K562 treated with DMSO at 1 percent for 24 hours (cell line): ENCODE measurements around the gene TTK. TPM values are rescaled to one million over a fixed set of nuclear protein-coding genes. Genes with fewer than 3 reads are reported as not detected.

Source experiments
- total RNA-seq: library from RNA; unstranded; fragments of 300-600 nt; gene quantifications from 2 replicates; pipeline ENCODE4 v1.2.3, GENCODE V29; 2022; ENCODE audit warnings: low read depth; ENCODE audit not compliant: insufficient read depth

The TTK gene
- 14.9 and 26.9 TPM in 2 replicates for total RNA-seq

DNA sequence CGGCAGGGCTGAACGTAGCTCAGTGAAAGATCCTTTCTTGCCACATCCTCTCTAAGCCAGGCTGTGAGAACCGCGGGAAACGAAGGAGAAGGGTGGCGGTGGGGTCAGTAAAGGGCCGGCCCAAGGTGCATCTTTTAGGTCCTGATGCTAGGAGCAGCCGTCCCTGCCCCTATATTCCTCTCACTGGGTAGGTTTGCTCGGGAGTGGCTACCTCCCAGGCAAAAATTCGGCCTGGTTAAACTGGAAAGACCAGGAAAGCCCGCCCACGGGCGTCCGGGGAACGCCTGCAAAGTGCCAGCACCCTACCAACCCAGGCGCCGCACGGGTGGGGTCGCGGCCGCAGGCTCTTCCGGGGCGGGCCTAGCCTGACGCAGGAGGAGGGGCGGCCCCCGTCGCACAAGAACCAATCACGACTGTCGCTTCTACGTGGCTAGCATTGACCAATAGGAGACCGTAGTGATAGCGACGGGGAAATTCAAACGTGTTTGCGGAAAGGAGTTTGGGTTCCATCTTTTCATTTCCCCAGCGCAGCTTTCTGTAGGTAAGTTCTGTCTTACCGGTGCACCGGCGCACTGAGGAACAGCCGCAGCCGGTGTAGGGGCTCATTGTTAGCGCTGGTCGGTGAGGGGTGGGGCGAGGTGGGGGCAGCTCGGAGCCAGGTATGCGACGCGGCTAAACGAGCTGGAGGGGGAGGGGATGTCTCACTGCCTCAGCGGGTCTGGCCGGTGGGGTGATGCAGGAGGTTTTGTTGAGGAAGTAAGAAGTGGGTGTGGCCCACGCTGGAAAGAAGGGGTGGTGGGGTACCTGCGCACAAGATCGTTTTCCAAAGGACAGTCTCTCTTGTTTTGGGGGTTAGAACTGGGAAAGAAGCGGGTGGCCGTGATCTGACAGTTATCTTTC lies at the start of gene TTK:
Gene TTK (plus strand): TSS at position 477 of the 900 bp plus-strand sequence. CDS start 1,195 bp downstream, outside the sequence.

Other genes starting within 250 kb of the TTK start
- not detected in 2 replicates for gene ELOVL4, start 57.1 kb upstream of the TTK start, total RNA-seq
- 2.2 and 4.8 TPM in 2 replicates for gene BCKDHB, start 102.0 kb downstream of the TTK start, total RNA-seq